SJCRH30 (cell line): ENCODE results near the gene MOCS3. TPM values are rescaled to one million over a fixed set of nuclear protein-coding genes. Genes with fewer than 3 reads are reported as not detected.

ENCODE experiments used
- DNase-seq, 2 experiments: peaks; one replicate each; pipeline ENCODE4 v3.0.0-alpha.2; 2015 to 2020
- H3K27ac ChIP-seq: fragments of 250-450 bp; sonication (Bioruptor Pico); 2 replicates; pipeline ENCODE4 v1.5.1; 2020; ENCODE audit warnings: mild to moderate bottlenecking, moderate library complexity
- H3K27me3 ChIP-seq: fragments of 250-450 bp; sonication (Bioruptor Pico); 2 replicates; pipeline ENCODE4 v1.5.1; 2020; ENCODE audit warnings: mild to moderate bottlenecking, moderate library complexity
- H3K36me3 ChIP-seq: fragments of 250-450 bp; sonication (Bioruptor Pico); 2 replicates; pipeline ENCODE4 v1.5.1; 2020; ENCODE audit warnings: mild to moderate bottlenecking, moderate library complexity
- H3K4me1 ChIP-seq: fragments of 250-450 bp; sonication (Bioruptor Pico); 2 replicates; pipeline ENCODE4 v1.5.1; 2020; ENCODE audit warnings: mild to moderate bottlenecking, moderate library complexity
- H3K4me3 ChIP-seq: fragments of 250-450 bp; sonication (Bioruptor Pico); 2 replicates; pipeline ENCODE4 v1.5.1; 2020; ENCODE audit warnings: mild to moderate bottlenecking, moderate library complexity
- H3K9me3 ChIP-seq: fragments of 250-450 bp; sonication (Bioruptor Pico); replicated peaks from 2 replicates; pipeline ENCODE4 v1.5.1; 2020; ENCODE audit warnings: mild to moderate bottlenecking, moderate library complexity
- total RNA-seq: library from RNA; depleted of rRNA; stranded (reverse); fragments of >200 nt; shearing (Covaris generic); gene quantifications from 2 replicates; pipeline ENCODE4 v1.2.3, GENCODE V29; 2014

Gene MOCS3
- total RNA-seq, 1 experiment from 2014 or later, result 15.1 TPM

DNA sequence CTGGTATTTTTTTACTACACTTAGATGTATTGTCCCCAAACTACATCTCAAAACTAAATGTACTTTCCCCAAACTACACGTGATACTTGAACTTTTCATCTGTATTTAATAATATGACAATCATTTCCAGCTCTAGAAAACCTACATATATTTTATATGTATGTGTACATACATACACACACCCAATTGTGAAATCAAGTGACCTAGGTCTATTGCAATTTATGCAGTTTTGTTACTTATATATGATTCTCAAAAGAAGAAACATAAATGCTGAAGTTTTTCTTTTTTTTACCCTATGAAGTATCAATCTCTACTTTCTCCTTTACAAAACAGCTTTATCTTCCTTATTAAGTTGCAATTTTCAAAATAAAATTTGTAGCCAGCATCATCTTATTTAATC lies 32.1 kb upstream of the MOCS3 start:
- Histone ChIP-seq H3K36me3 (peaks cover 71% of the 10 kb centered on the region), H3K9me3 (no peaks in the 10 kb centered on the region)
- no peak for DNase-seq

DNA sequence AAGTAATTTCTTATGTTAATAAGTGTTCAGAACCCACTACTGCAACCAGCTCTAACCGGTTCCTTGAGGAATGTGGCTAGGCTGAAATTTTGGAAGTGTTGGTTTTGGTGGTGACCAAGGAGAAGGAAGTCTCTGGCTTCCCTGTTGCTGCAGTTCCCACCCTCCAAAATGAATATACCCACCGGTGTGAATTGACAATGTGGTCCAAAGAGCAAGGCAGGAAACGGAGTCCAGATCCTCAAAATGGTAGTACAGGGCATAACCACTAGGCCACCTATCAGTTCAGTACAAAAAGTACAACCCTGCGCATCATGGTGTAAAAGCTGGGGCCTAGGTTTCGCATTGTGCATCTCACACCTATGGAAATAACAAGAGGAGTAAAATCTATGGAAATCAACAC lies 30.1 kb upstream of the MOCS3 start:
- DNase-seq, result no peak
- Histone ChIP-seq H3K27ac (no peak overlapping the region), H3K4me3 (no peak overlapping the region), H3K9me3 (no peaks in the 10 kb centered on the region), H3K27me3 (no peaks in the 10 kb centered on the region), H3K36me3 (peaks cover 77% of the 10 kb centered on the region), H3K4me1 (peaks cover 7% of the 10 kb centered on the region; the same call in 1 of the 2 replicates)

More for the DNA sequence above, 32.1 kb upstream of the MOCS3 start:
- H3K4me1 ChIP-seq, result peaks cover 7% of the 10 kb centered on the region; the same call in 1 of the 2 replicates
- no peaks in the 10 kb centered on the region for H3K27me3 ChIP-seq
- no peak overlapping the region for H3K4me3 ChIP-seq
- H3K27ac ChIP-seq, result no peak overlapping the region

DNA sequence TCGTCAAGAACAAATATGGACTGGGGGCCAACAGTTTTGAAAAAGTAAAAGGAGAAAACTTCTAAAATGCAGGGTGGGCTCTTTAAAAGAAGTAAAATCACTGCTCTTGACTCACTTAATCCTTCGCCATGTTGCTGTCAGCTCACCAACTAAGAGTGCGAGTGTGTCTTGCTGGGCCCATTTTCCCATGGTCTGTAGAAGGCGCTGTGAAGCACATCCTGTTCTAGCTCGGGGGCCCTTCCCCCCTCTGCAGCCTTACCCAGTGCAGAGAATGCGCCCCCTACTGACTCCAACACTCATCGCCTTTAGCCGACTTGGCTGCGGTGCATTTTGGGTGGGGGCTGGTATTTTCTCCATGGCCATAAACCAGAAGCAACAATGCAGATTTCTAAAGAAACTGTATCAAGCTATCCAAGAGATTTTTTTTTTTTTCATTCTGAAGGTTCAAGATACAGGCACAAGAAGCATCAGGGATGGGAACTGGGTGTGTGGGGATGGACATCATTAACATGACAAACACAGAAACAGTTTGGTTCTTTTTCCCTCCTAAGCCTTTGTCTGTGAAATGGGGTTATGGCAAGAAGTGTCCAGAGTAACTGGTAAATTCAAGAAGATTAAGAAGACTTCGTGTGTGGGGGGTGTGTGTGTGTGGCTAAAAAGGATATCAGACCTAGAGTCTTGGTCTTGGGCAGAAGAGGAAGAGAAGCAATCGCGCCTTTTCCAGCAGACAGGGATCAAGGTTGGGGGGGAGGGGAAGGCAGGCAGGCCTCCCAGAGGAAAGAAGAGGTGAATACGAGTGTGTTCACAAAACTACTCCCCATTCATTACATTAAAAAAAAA lies 29.1 kb upstream of the MOCS3 start:
- Histone ChIP-seq H3K27ac (peak overlapping the region; percentile 50), H3K4me1 (peaks cover 7% of the 10 kb centered on the region; the same call in 1 of the 2 replicates), H3K27me3 (no peaks in the 10 kb centered on the region), H3K9me3 (no peaks in the 10 kb centered on the region), H3K36me3 (peaks cover 79% of the 10 kb centered on the region), H3K4me3 (peak overlapping the region; percentile 87)
- peak; percentile 98 to 99 for DNase-seq

DNA sequence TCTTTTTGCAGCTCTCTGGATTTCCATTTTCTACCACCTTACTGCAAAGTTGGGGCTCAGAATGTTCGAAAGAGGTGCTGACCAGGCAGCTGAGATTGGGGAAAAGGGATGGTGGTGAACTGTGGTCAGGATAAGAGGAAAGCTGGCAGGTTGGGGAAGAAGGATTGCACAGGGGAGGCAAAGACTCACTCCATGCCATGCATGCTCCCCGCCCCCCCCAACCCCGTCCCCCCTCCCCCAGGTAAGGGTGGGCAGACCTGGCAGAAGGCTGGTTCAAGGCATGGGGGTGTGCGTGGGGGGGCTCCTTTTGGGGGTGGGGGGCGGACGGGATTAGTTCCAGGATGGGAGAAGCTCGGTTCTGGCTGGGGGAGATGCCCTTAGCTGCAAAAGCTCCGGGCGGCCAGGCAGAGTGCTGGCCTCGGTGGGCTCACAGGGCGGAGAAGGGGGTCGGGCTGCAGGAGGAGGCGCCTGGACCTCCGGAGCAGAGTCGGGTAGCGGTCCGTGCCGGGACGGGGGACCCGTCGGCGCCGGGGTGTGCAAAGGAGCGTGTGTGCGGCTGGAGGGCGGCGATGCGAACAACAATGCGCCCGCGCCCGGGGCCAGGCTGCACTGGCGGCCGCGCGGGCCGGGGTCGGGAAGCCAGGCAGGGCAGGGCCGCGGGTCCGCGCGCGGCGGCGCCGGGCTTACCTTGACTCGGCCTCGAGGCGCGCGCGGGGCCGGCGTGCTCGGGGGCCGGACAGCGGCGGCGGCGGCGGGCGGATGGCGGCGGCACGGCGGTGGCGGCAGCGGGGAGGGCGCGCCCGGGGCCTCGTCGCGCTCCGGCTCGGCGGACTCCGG lies 28.3 kb upstream of the MOCS3 start:
- H3K9me3 ChIP-seq, result no peaks in the 10 kb centered on the region
- peak; percentile 39 to 63 for DNase-seq
- H3K36me3 ChIP-seq, result peaks cover 79% of the 10 kb centered on the region
- H3K4me1 ChIP-seq, result peaks cover 7% of the 10 kb centered on the region; the same call in 1 of the 2 replicates
- H3K4me3 ChIP-seq, result peak overlapping the region; percentile 87
- no peaks in the 10 kb centered on the region for H3K27me3 ChIP-seq
- H3K27ac ChIP-seq, result peak overlapping the region; percentile 70

DNA sequence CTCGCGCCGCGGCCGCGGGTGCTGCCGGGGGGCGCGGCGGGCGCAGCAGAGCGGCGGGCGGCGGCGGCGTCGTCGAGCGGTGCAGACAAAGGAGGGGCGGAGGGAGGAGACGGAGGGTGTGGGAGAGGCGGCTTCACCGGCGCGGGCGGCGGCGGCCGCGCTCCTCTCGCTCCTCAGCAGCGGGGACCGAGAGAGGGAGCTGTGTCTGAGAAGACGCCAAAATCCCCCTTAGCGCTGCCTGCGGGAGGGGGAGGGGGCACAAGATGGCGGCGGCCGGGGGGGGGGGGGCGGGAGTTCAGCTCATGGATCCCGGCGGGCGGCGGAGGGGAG lies 27.7 kb upstream of the MOCS3 start:
- H3K27ac ChIP-seq, result peak overlapping the region; percentile 70
- no peak for DNase-seq
- peak overlapping the region; percentile 87 for H3K4me3 ChIP-seq
- peaks cover 7% of the 10 kb centered on the region; the same call in 1 of the 2 replicates for H3K4me1 ChIP-seq
- no peaks in the 10 kb centered on the region for H3K27me3 ChIP-seq
- H3K36me3 ChIP-seq, result peaks cover 79% of the 10 kb centered on the region
- H3K9me3 ChIP-seq, result no peaks in the 10 kb centered on the region

DNA sequence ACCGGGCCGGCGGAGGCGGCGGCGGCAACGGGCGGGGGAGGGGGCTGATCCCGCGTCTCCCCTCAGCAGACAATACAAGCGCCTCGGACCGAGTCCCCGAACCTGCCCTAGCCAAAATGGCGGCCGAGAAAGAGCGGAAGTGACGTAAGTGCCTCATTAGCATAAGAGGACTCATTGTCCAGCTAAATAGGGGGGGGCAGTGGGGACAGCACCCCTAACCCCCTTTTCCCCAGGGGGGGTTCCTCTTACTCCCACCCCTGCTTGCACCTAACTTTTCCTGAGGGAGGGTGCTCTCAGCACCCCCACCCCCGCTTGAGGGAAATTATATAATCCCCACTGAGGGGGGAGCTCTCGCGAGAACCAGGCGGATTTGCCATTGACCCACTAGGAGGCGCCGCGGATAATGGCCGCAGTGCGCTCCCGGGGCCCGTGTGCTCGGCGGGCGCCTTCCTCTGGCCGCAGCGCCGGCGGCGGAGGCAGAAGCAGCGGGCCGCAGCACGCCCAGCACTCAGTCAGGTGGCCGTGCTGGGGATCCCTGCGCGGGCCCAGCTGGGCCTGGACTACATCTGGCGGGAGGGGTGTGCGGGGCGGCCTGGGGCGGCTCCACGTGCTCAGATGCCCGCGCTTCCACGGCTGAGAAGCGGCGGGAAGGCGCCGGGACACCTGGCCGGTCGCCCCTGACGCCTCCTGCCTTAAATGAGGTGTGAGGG lies 27.2 kb upstream of the MOCS3 start, which contains the start of gene ADNP:
Gene ADNP (minus strand): TSS at position 132 of the 710 bp plus-strand sequence. CDS start 27,441 bp downstream, outside the sequence.
- Histone ChIP-seq H3K27me3 (no peaks in the 10 kb centered on the region), H3K4me1 (peaks cover 7% of the 10 kb centered on the region; the same call in 1 of the 2 replicates), H3K36me3 (peaks cover 79% of the 10 kb centered on the region), H3K4me3 (peak within 1 kb of the TSS; percentile 87), H3K9me3 (no peaks in the 10 kb centered on the region), H3K27ac (peak within 1 kb of the TSS; percentile 70)
- DNase-seq, result peak; percentile 94 to 96

DNA sequence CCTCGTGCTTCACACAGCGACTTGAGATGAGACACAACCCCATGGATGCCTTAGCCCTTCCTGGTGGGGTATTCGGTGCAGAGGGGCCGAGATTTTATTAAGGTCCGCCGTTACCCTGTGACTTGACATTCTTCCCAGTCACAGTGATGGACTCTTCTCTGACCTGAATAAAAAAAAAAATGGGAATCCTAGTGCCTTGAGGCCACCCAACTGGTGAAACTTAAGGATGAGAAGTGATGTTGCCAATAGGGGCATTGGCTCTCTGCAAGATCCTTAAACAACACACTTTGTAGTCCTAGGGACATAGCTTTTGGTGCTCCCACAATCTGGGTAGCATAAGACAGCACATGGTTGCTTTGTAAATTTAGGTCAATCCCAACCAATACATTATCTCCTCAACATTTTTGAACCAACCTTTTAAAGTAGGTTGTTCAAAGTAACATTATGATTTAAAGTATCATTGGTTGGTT lies 26.6 kb upstream of the MOCS3 start:
- Histone ChIP-seq H3K36me3 (peaks cover 77% of the 10 kb centered on the region), H3K27ac (no peak overlapping the region), H3K27me3 (no peaks in the 10 kb centered on the region), H3K4me3 (no peak overlapping the region), H3K4me1 (peaks cover 4% of the 10 kb centered on the region; the same call in 1 of the 2 replicates), H3K9me3 (no peaks in the 10 kb centered on the region)
- DNase-seq, result no peak

DNA sequence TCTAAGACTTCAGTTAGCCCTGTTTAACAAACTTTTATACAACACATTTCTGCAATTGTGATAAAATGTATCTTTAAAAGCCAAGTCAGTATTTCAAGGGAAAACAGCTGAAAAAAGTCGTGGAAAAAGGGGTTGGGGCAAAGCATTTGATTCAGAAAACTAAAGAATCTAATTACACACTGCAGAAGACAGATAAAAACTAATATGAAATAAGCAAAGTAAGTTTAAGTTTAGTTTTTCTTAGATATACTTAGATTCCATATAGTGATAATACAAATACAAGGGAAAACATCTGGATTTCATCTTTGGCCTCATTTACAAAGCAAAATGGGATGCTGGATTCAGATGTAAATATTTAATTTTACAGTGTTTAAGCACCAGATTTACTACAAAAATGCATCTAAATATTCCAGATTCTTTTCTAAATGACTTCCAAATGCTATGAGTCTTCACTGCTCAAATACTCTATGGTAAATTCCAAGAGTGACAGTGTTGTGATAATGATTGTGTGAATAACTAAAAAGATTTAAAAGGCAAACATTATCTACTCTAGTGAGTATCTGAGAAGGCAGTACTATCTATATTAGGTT lies 25.8 kb upstream of the MOCS3 start:
- Histone ChIP-seq H3K4me1 (peaks cover 3% of the 10 kb centered on the region; the same call in 1 of the 2 replicates), H3K27me3 (no peaks in the 10 kb centered on the region), H3K27ac (no peak overlapping the region), H3K36me3 (peaks cover 75% of the 10 kb centered on the region), H3K4me3 (no peak overlapping the region), H3K9me3 (no peaks in the 10 kb centered on the region)
- DNase-seq, result no peak

DNA sequence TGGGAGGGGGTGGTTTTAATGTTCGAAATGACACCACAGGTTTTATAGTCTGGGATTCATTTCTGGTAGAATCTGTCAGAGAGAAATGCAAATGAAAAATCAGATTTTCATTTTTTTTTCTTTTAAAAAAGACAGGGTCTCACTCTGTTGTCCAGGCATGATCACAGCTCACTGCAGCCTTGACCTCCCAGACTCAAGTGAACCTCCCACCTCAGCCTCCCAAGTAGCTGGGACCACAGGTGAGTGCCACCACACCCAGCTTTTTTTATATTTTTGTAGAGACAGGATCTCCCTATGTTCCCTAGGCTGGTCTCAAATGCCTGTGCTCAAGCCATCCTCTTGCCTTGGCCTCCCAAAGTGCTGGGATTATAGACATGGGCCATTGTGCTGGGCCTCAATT lies 25.0 kb upstream of the MOCS3 start:
- H3K4me3 ChIP-seq, result no peak overlapping the region
- 0 out of 2 replicates have a peak, but pooled peaks cover 3% of the 10 kb centered on the region for H3K4me1 ChIP-seq
- DNase-seq, result no peak
- peaks cover 75% of the 10 kb centered on the region for H3K36me3 ChIP-seq
- no peaks in the 10 kb centered on the region for H3K9me3 ChIP-seq
- H3K27ac ChIP-seq, result no peak overlapping the region
- no peaks in the 10 kb centered on the region for H3K27me3 ChIP-seq

DNA sequence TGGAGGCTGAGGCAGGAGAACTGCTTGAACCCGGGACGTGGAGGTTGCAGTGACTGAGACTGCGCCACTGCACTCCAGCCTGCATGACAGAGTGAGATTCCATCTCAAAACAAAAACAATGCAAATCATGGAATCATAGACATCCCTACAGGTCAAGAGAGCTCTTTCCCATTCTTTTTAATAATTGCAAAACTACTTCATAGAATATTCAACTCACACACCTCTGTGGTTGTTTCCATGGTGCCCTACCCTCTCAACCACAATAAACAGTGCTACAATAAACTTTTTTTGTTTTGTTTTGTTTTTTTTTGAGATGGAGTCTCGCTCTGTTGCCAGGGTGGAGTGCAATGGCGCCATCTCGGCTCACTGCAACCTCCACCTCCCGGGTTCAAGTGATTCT lies 15.5 kb upstream of the MOCS3 start:
- no peaks in the 10 kb centered on the region for H3K27me3 ChIP-seq
- no peak overlapping the region for H3K27ac ChIP-seq
- peaks cover 92% of the 10 kb centered on the region for H3K36me3 ChIP-seq
- H3K4me1 ChIP-seq, result no peaks in the 10 kb centered on the region
- H3K4me3 ChIP-seq, result no peak overlapping the region
- DNase-seq, result no peak
- no peaks in the 10 kb centered on the region; the same call in 1 of the 2 replicates for H3K9me3 ChIP-seq

DNA sequence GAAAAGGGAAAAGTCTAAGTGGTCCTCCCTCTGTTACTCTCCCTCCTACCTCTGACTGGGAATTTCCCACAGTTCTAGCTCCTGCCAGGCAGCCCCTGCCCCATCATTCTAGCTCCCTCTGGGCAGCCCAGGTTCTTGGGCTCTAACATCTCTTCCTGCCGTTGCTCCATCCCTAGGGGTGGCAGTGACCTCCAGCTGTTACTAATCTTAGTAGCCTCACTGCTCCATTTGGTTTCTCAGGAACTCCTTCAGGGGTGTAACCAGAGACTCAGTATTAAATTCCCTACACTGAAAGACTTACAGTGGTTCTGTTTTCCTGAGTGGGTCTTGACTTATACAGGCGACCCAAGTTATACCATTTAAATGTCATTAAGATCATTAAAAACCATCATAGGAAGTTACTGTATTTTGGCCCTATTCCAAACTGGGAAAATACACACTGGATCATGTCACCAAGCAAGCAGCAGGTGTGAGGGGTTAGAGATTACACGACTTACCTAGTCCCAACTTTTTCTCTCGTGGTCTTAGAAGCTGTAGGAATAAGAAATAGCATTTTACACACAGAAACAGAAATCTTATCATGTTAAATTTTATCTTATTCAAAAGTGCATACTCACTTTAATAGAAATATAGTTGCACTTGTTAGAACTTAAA lies 10.4 kb upstream of the MOCS3 start:
- Histone ChIP-seq H3K36me3 (peaks cover 89% of the 10 kb centered on the region), H3K4me1 (no peaks in the 10 kb centered on the region), H3K9me3 (no peaks in the 10 kb centered on the region), H3K27ac (no peak overlapping the region), H3K27me3 (no peaks in the 10 kb centered on the region), H3K4me3 (no peak overlapping the region)
- DNase-seq, result no peak

DNA sequence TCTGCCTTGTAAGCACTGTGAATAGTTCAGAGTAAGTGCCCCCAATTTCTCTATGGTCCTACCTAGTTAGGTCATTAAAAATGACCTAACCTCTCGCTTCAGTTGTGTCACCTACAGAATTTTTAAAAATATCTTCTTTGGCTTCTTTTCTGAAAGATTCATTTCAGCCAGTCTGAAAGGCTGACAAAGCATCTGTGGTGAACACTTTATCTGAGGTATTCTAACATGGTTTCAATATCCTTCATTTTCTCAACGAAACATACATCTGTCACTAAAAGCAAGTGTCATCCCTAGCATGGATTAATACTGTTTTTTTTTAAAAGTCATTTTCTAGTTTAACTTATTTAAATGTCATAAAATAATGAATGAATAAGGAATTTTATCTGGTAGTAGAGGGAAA lies 5.4 kb upstream of the MOCS3 start:
- Histone ChIP-seq H3K27me3 (no peaks in the 10 kb centered on the region), H3K36me3 (peaks cover 65% of the 10 kb centered on the region)

DNA sequence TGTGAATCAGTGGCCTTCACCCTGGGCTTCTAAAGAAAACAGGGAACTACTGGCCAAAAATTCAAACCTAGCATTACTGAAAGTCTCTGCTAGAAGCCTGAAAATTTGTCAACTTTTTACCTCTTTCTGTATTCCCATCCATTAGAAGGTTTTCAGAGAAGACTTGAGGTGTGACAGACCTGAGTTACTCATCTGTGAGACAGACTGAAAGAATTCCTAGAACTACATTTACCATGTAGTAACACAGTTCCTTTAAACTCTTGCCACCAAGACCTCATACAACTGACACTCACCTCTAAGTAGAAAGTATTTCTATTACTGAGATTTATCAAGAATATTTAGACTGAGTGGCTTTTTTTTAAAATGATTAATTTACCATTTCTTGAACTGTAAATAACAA lies 4.8 kb upstream of the MOCS3 start:
- Histone ChIP-seq H3K9me3 (no peaks in the 10 kb centered on the region), H3K36me3 (peaks cover 59% of the 10 kb centered on the region), H3K4me1 (peaks cover 4% of the 10 kb centered on the region; the same call in 1 of the 2 replicates), H3K27ac (no peak overlapping the region), H3K4me3 (no peak overlapping the region), H3K27me3 (no peaks in the 10 kb centered on the region)
- no peak for DNase-seq

More for the DNA sequence above, 5.4 kb upstream of the MOCS3 start:
- no peak overlapping the region for H3K27ac ChIP-seq
- H3K4me3 ChIP-seq, result no peak overlapping the region
- DNase-seq, result no peak
- peaks cover 4% of the 10 kb centered on the region; the same call in 1 of the 2 replicates for H3K4me1 ChIP-seq
- H3K9me3 ChIP-seq, result no peaks in the 10 kb centered on the region
